SK-N-SH treated with all-trans-retinoic acid at 6 μM for 48 hours (cell line): ENCODE measurements around the gene LONP1.

Source experiments
- ATAC-seq: fragments of 200-7000 bp; cut with Tn5 transposase; 3 replicates; pipeline ENCODE4 v1.9.1; 2020; ENCODE audit warnings: mild to moderate bottlenecking, moderate library complexity
- BACH2 ChIP-seq: fragments of 250-450 bp; sonication (Bioruptor Pico); IDR thresholded peaks from 2 replicates; pipeline ENCODE4 v1.9.0; 2021; ENCODE audit warnings: mild to moderate bottlenecking, borderline replicate concordance
- CSDC2 ChIP-seq: fragments of 250-450 bp; sonication (Bioruptor Pico); IDR thresholded peaks from 2 replicates; pipeline ENCODE4 v1.5.0; 2020; ENCODE audit warnings: mild to moderate bottlenecking, moderate library complexity
- CSRNP3 ChIP-seq: fragments of 250-450 bp; sonication (Bioruptor Pico); IDR thresholded peaks from 2 replicates; pipeline ENCODE4 v1.5.1; 2021; ENCODE audit warnings: mild to moderate bottlenecking, moderate library complexity
- ESRRG ChIP-seq: fragments of 250-450 bp; sonication (Bioruptor Pico); IDR thresholded peaks from 2 replicates; pipeline ENCODE4 v1.6.1; 2021; ENCODE audit warnings: mild to moderate bottlenecking
- GLIS3 ChIP-seq: fragments of 250-450 bp; sonication (Bioruptor Pico); IDR thresholded peaks from 2 replicates; pipeline ENCODE4 v1.5.0; 2020; ENCODE audit warnings: mild to moderate bottlenecking, moderate library complexity
- ISL1 ChIP-seq: fragments of 250-450 bp; sonication (Bioruptor Pico); IDR thresholded peaks from 2 replicates; pipeline ENCODE4 v2.1.2; 2022; ENCODE audit warnings: mild to moderate bottlenecking, moderate library complexity
- OSR1 ChIP-seq: fragments of 250-450 bp; sonication (Bioruptor Pico); IDR thresholded peaks from 2 replicates; pipeline ENCODE4 v1.8.0; 2022; ENCODE audit warnings: moderate library complexity, mild to moderate bottlenecking, inconsistent platforms
- PATZ1 ChIP-seq: fragments of 250-450 bp; sonication (Bioruptor Pico); IDR thresholded peaks from 2 replicates; pipeline ENCODE4 v1.8.0; 2020; ENCODE audit warnings: mild to moderate bottlenecking, moderate library complexity, borderline replicate concordance
- POU6F1 ChIP-seq: fragments of 250-450 bp; sonication (Bioruptor Pico); IDR thresholded peaks from 2 replicates; pipeline ENCODE4 v1.8.0; 2021; ENCODE audit warnings: low read depth, mild to moderate bottlenecking, moderate library complexity, borderline replicate concordance
- PPARA ChIP-seq: fragments of 250-450 bp; sonication (Bioruptor Pico); IDR thresholded peaks from 2 replicates; pipeline ENCODE4 v1.5.0; 2020; ENCODE audit warnings: mild to moderate bottlenecking, borderline replicate concordance
- RARB ChIP-seq: fragments of 250-450 bp; sonication (Bioruptor Pico); IDR thresholded peaks from 2 replicates; pipeline ENCODE4 v1.8.0; 2021; ENCODE audit warnings: mild to moderate bottlenecking, moderate library complexity
- SNAI2 ChIP-seq: fragments of 250-450 bp; sonication (Bioruptor Pico); IDR thresholded peaks from 2 replicates; pipeline ENCODE4 v1.5.0; 2020; ENCODE audit warnings: mild to moderate bottlenecking, moderate library complexity
- TCF4 ChIP-seq: fragments of 250-450 bp; sonication (Bioruptor Pico); IDR thresholded peaks from 2 replicates; pipeline ENCODE4 v1.8.0; 2021; ENCODE audit warnings: mild to moderate bottlenecking, moderate library complexity, borderline replicate concordance
- TOX ChIP-seq: fragments of 250-450 bp; sonication (Bioruptor Pico); IDR thresholded peaks from 2 replicates; pipeline ENCODE4 v1.8.0; 2021; ENCODE audit warnings: mild to moderate bottlenecking, moderate library complexity, borderline replicate concordance
- TSHZ2 ChIP-seq: fragments of 250-450 bp; sonication (Bioruptor Pico); IDR thresholded peaks from 2 replicates; pipeline ENCODE4 v1.5.0; 2020; ENCODE audit warnings: mild to moderate bottlenecking, moderate library complexity
- ZFP3 ChIP-seq: fragments of 250-450 bp; sonication (Bioruptor Pico); IDR thresholded peaks from 2 replicates; pipeline ENCODE4 v1.5.0; 2020; ENCODE audit warnings: mild to moderate bottlenecking, moderate library complexity
- ZNF565 ChIP-seq: fragments of 450-650 bp; formaldehyde crosslinking; conservative IDR thresholded peaks from 2 replicates; pipeline ENCODE4 v1.5.0; 2020; ENCODE audit warnings: low read depth, mild to moderate bottlenecking, moderate library complexity
- ZNF70 ChIP-seq: fragments of 450-650 bp; formaldehyde crosslinking; IDR thresholded peaks from 2 replicates; pipeline ENCODE4 v1.5.0; 2020; ENCODE audit warnings: mild to moderate bottlenecking, moderate library complexity
- ZNF8 ChIP-seq: fragments of 450-650 bp; formaldehyde crosslinking; IDR thresholded peaks from 2 replicates; pipeline ENCODE4 v1.5.0; 2020; ENCODE audit warnings: mild to moderate bottlenecking, moderate library complexity

The LONP1 gene

GRCh38 chr19:5677580-5677979 is 42.4 kb downstream of the LONP1 start:
- TF ChIP-seq CSRNP3 (no peak), ISL1 (no peak)
- ATAC-seq: no peak

- TF ChIP-seq POU6F1: no peak
- TF ChIP-seq ISL1: no peak
- no peak for TF ChIP-seq TOX (CRISPR knock-in tag)
- TF ChIP-seq PATZ1 (CRISPR knock-in tag): no peak
- TF ChIP-seq OSR1 (CRISPR knock-in tag): no peak
- no peak for TF ChIP-seq TCF4 (CRISPR knock-in tag)
- no peak for TF ChIP-seq PPARA
- no peak for ATAC-seq
These were observed 42.8 kb downstream of the LONP1 start for GRCh38 chr19:5677136-5677535.

- TF ChIP-seq ZFP3 (CRISPR knock-in tag) (no peak), RARB (CRISPR knock-in tag) (no peak), ZNF70 (no peak), OSR1 (CRISPR knock-in tag) (no peak), ESRRG (CRISPR knock-in tag) (no peak)
- TF ChIP-seq, all 23 proteins: peak for 0
- ATAC-seq: no peak
These were observed 43.2 kb downstream of the LONP1 start for GRCh38 chr19:5676772-5677105.

- no peak for ATAC-seq
These were observed 43.7 kb downstream of the LONP1 start for GRCh38 chr19:5676105-5676771.

More at GRCh38 chr19:5676105-5676771, 43.7 kb downstream of the LONP1 start:
- TF ChIP-seq ZNF70 (no peak), ZNF565 (no peak), CSRNP3 (no peak), RARB (CRISPR knock-in tag) (no peak), TSHZ2 (CRISPR knock-in tag) (no peak), PATZ1 (CRISPR knock-in tag) (no peak), GLIS3 (CRISPR knock-in tag) (no peak), TCF4 (CRISPR knock-in tag) (no peak), BACH2 (CRISPR knock-in tag) (no peak), CSDC2 (CRISPR knock-in tag) (no peak), PPARA (no peak), POU6F1 (no peak), ZNF8 (no peak), OSR1 (CRISPR knock-in tag) (no peak), SNAI2 (CRISPR knock-in tag) (no peak)
